ENCODE data around the gene AFAP1.

DNA sequence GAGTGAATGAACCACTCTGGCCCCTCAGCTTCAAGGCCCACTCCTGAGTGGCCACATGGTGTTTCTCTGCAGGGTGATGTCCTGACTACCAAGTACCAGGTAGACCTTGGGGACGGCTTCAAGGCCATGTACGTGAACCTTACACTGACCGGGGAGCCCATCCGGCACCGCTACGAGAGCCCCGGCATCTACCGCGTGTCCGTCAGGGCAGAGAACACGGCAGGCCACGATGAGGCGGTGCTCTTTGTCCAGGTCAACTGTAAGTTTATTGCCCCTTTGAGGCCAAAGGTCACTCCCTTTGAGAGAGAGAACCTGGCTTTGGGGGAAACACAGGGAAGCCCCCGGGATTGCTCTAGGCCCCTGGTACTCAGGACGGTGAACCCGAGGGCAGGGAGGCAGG is 216.0 kb downstream of the AFAP1 start:
- TF ChIP-seq CTCF (conservative IDR thresholded peaks at IDR 0.05; ENCODE audit: low read depth, low read length), result no peak
- TF ChIP-seq EZH2 (IDR thresholded peaks at IDR 0.05; ENCODE audit: low read length, unreplicated experiment), result no peak
